Vagina (tissue), 2 donors: Measurements from ENCODE around the gene PRKAG3. TPM values are rescaled to one million over a fixed set of nuclear protein-coding genes. Genes with fewer than 3 reads are reported as not detected.

Experiments used
- DNase-seq, 2 donors: peaks; one replicate each; pipeline ENCODE4 v3.0.0-alpha.2; 2017; ENCODE audit errors: extremely low spot score in 2 of 2
- H3K27ac ChIP-seq: fragments of 200-600 bp; sonication (generic); one replicate; pipeline ENCODE4 v1.5.1; 2019
- H3K27me3 ChIP-seq: fragments of 200-600 bp; sonication (generic); one replicate; pipeline ENCODE4 v1.5.1; 2019
- H3K36me3 ChIP-seq, 2 donors: fragments of 200-600 bp; sonication (generic); one replicate each; pipeline ENCODE4 v1.5.1; 2017 to 2019
- H3K4me1 ChIP-seq: fragments of 200-600 bp; sonication (generic); one replicate; pipeline ENCODE4 v1.5.1; 2019
- H3K4me3 ChIP-seq, 2 donors: fragments of 200-600 bp; sonication (generic); 1 replicate in 1 of 2; 2 replicates in 1 of 2; pipeline ENCODE4 v1.5.1; 2016 to 2019
- H3K9me3 ChIP-seq: fragments of 200-600 bp; sonication (generic); one replicate; pipeline ENCODE4 v1.5.1; 2019
- CTCF ChIP-seq, 3 experiments: fragments of 450-650 bp in 2 of 3; fragments of 200-600 bp in 1 of 3; sonication (generic) in 1 of 3; IDR thresholded peaks; one replicate each; pipeline ENCODE4 v1.5.1; 2017 to 2019; ENCODE audit warnings: antibody characterized with exemption in 3 of 3, mild to moderate bottlenecking in 2 of 3, moderate library complexity in 2 of 3
- POLR2A ChIP-seq, 2 donors: fragments of 450-650 bp; IDR thresholded peaks; one replicate each; pipeline ENCODE4 v1.6.1; 2017; ENCODE audit warnings: antibody characterized with exemption in 2 of 2, mild to moderate bottlenecking in 2 of 2, moderate library complexity in 2 of 2
- POLR2AphosphoS5 ChIP-seq, 2 donors: sonication (generic); formaldehyde crosslinking; IDR thresholded peaks; one replicate each; pipeline ENCODE4 v1.9.0; 2017; ENCODE audit warnings: antibody characterized with exemption in 2 of 2, mild to moderate bottlenecking in 2 of 2, low read depth in 1 of 2; ENCODE audit not compliant: insufficient read depth in 1 of 2
- intact Hi-C: fragments of 100-400 bp; cut with DNase I; formaldehyde crosslinking; loops from one replicate; pipeline ENCODE4 v1.15.1; 2023
- total RNA-seq: library from RNA; depleted of rRNA; stranded (reverse); fragments of >200 nt; gene quantifications from one replicate; pipeline ENCODE4 v1.2.3, GENCODE V29; 2016

PRKAG3 gene
- total RNA-seq, 1 donor from 2014 or later, result not detected

GRCh38 chr2:218832520-218832919 lies 917 bp upstream of the PRKAG3 start:
- no peaks in the 10 kb centered on the region for H3K36me3 ChIP-seq
- intact Hi-C loops, result no loop called here
- DNase-seq, result peak in 1 of 2 donors; percentile 77
- H3K9me3 ChIP-seq, result no peaks in the 10 kb centered on the region
- peak overlapping the region; percentile 62 for H3K27ac ChIP-seq
- H3K4me3 ChIP-seq, result no peak overlapping the region
- TF ChIP-seq POLR2AphosphoS5 (IDR thresholded peaks at IDR 0.05; ENCODE audit: insufficient read depth in 1 of 2, low read depth in 1 of 2) (no peak), POLR2A (IDR thresholded peaks at IDR 0.05) (no peak), CTCF (IDR thresholded peaks at IDR 0.05) (no peak)
- H3K4me1 ChIP-seq, result peaks cover 33% of the 10 kb centered on the region
- H3K27me3 ChIP-seq, result no peaks in the 10 kb centered on the region

- intact Hi-C loops, result no loop called here
- Histone ChIP-seq H3K9me3 (no peaks in the 10 kb centered on the region), H3K36me3 (no peaks in the 10 kb centered on the region), H3K27ac (peak overlapping the region; percentile 62), H3K4me1 (peaks cover 33% of the 10 kb centered on the region), H3K4me3 (no peak overlapping the region), H3K27me3 (no peaks in the 10 kb centered on the region)
- no peak for TF ChIP-seq CTCF (IDR thresholded peaks at IDR 0.05)
- no peak for TF ChIP-seq POLR2A (IDR thresholded peaks at IDR 0.05)
- TF ChIP-seq POLR2AphosphoS5 (IDR thresholded peaks at IDR 0.05; ENCODE audit: insufficient read depth in 1 of 2, low read depth in 1 of 2), result no peak
- no peak for DNase-seq
These were observed 478 bp upstream of the PRKAG3 start for GRCh38 chr2:218832081-218832480.

GRCh38 chr2:218830526-218831306 lies 887 bp downstream of the PRKAG3 start:
- Histone ChIP-seq H3K4me1 (peaks cover 33% of the 10 kb centered on the region), H3K4me3 (no peak overlapping the region), H3K27me3 (no peaks in the 10 kb centered on the region), H3K9me3 (no peaks in the 10 kb centered on the region), H3K36me3 (no peaks in the 10 kb centered on the region), H3K27ac (peak overlapping the region; percentile 1)
- intact Hi-C loops, result no loop called here
- DNase-seq, result no peak
- TF ChIP-seq POLR2A (IDR thresholded peaks at IDR 0.05) (no peak), CTCF (IDR thresholded peaks at IDR 0.05) (no peak), POLR2AphosphoS5 (IDR thresholded peaks at IDR 0.05; ENCODE audit: insufficient read depth in 1 of 2, low read depth in 1 of 2) (no peak)

GRCh38 chr2:218829868-218830451 lies 1.6 kb downstream of the PRKAG3 start:
- H3K27me3 ChIP-seq, result no peaks in the 10 kb centered on the region
- no peaks in the 10 kb centered on the region for H3K36me3 ChIP-seq
- no peaks in the 10 kb centered on the region for H3K9me3 ChIP-seq
- no peak overlapping the region for H3K4me3 ChIP-seq
- TF ChIP-seq POLR2AphosphoS5 (IDR thresholded peaks at IDR 0.05; ENCODE audit: insufficient read depth in 1 of 2, low read depth in 1 of 2), result no peak
- TF ChIP-seq CTCF (IDR thresholded peaks at IDR 0.05), result no peak
- no peak for TF ChIP-seq POLR2A (IDR thresholded peaks at IDR 0.05)
- H3K4me1 ChIP-seq, result peaks cover 33% of the 10 kb centered on the region
- intact Hi-C loops, result no loop called here
- H3K27ac ChIP-seq, result peak overlapping the region; percentile 1
- DNase-seq, result no peak

GRCh38 chr2:218828477-218828778 lies 3.2 kb downstream of the PRKAG3 start:
- H3K27me3 ChIP-seq, result no peaks in the 10 kb centered on the region
- no peaks in the 10 kb centered on the region for H3K9me3 ChIP-seq
- H3K4me3 ChIP-seq, result no peak overlapping the region
- intact Hi-C loops, result no loop called here
- TF ChIP-seq POLR2AphosphoS5 (IDR thresholded peaks at IDR 0.05; ENCODE audit: insufficient read depth in 1 of 2, low read depth in 1 of 2) (no peak), CTCF (IDR thresholded peaks at IDR 0.05) (no peak)
- H3K36me3 ChIP-seq, result no peaks in the 10 kb centered on the region
- no peak overlapping the region for H3K27ac ChIP-seq
- peaks cover 31% of the 10 kb centered on the region for H3K4me1 ChIP-seq
- DNase-seq, result no peak
